HK-2 (cell line): ENCODE measurements around the gene ARRDC5.
A peak's percentile ranks its signal among the peaks of the same experiment; 100 is the strongest.
"Not testable (repeated sequence)": the region's sequence is repeated elsewhere in the genome, so short reads cannot be mapped to it uniquely, and the experiment has no call there.

Experiments used
- DNase-seq: peaks from one replicate; pipeline ENCODE4 v3.0.0-alpha.2; 2018; ENCODE audit not compliant: unreplicated experiment

The ARRDC5 gene

GRCh38 chr19:4902796-4903195 lies at the start of gene ARRDC5:
Gene ARRDC5, minus strand, starts transcription at chr19:4902896. Its CDS starts 71 bp downstream, at chr19:4902825.
- no peak for DNase-seq

GRCh38 chr19:4951656-4952055 lies 49.0 kb upstream of the ARRDC5 start:
- no peak for DNase-seq

- DNase-seq, result not testable (repeated sequence)
Measured at GRCh38 chr19:4950650-4951049, 48.0 kb upstream of the ARRDC5 start.

GRCh38 chr19:4941638-4942169 lies 39.0 kb upstream of the ARRDC5 start:
- DNase-seq, result not testable (repeated sequence)

- no peak for DNase-seq
Measured at GRCh38 chr19:4939466-4939865, 36.8 kb upstream of the ARRDC5 start.

GRCh38 chr19:4938461-4938860 lies 35.8 kb upstream of the ARRDC5 start:
- DNase-seq, result not testable (repeated sequence)

- DNase-seq, result no peak
Measured at GRCh38 chr19:4937060-4937459, 34.4 kb upstream of the ARRDC5 start.

- DNase-seq, result no peak
Measured at GRCh38 chr19:4935444-4935843, 32.7 kb upstream of the ARRDC5 start.

GRCh38 chr19:4933528-4933927 lies 30.8 kb upstream of the ARRDC5 start:
- no peak for DNase-seq

- DNase-seq, result no peak
Measured at GRCh38 chr19:4932711-4933110, 30.0 kb upstream of the ARRDC5 start.

GRCh38 chr19:4930664-4931063 lies 28.0 kb upstream of the ARRDC5 start:
- no peak for DNase-seq

GRCh38 chr19:4929186-4929585 lies 26.5 kb upstream of the ARRDC5 start:
- no peak for DNase-seq

- no peak for DNase-seq
Measured at GRCh38 chr19:4923276-4923747, 20.6 kb upstream of the ARRDC5 start.

GRCh38 chr19:4922530-4923275 lies 20.0 kb upstream of the ARRDC5 start:
- no peak for DNase-seq

- DNase-seq, result no peak
Measured at GRCh38 chr19:4916292-4917082, 13.8 kb upstream of the ARRDC5 start.

- DNase-seq, result peak; percentile 74
Measured at GRCh38 chr19:4914736-4915501, 12.2 kb upstream of the ARRDC5 start.

- DNase-seq, result no peak
Measured at GRCh38 chr19:4913996-4914735, 11.5 kb upstream of the ARRDC5 start.

GRCh38 chr19:4911786-4912672 lies 9.3 kb upstream of the ARRDC5 start:
- peak; percentile 95 for DNase-seq

GRCh38 chr19:4911314-4911713 lies 8.6 kb upstream of the ARRDC5 start:
- no peak for DNase-seq

- DNase-seq, result peak; percentile 73
Measured at GRCh38 chr19:4910594-4911281, 8.0 kb upstream of the ARRDC5 start.
